Endothelial cell of umbilical vein (primary cell): ENCODE data around the gene TBL3. TPM values are rescaled to one million over a fixed set of nuclear protein-coding genes. Genes with fewer than 3 reads are reported as not detected.

Experiments
- BruUV-seq: library from RNA; stranded (reverse); fragments of 400-500 nt; replicated peaks from 2 replicates; lab custom pipeline; 2021; lab: Mats Ljungman, UMichigan
- CTCF ChIA-PET: fragments of 300-600, 350-600 bp; sonication (Branson Sonifier 250); formaldehyde crosslinking; loops from one replicate; lab custom pipeline; 2021; ENCODE audit warnings: antibody characterized with exemption, inconsistent platforms; lab: Charles Lee
- POLR2A ChIA-PET: fragments of 300-600, 350-600 bp; sonication (Branson Sonifier 250); formaldehyde crosslinking; loops from one replicate; lab custom pipeline; 2021; ENCODE audit warnings: antibody characterized with exemption, inconsistent platforms; lab: Charles Lee
- DNase-seq: peaks from one replicate; pipeline ENCODE4 v3.0.0-alpha.2; 2011; ENCODE audit warnings: low read depth, low spot score
- FAIRE-seq: peaks from 2 replicates; lab custom pipeline; 2011; peaks lifted over from hg19 to GRCh38; lab: Jason Lieb, UNC
- H2AFZ ChIP-seq: 2 replicates; pipeline ENCODE4 v1.6.0; 2012; ENCODE audit warnings: low read depth, low read length, control low read depth, inconsistent platforms
- H3K27ac ChIP-seq: 2 replicates; pipeline ENCODE4 v1.5.1; 2011; ENCODE audit warnings: low read depth, mild to moderate bottlenecking, control low read depth, low read length, moderate library complexity; ENCODE audit not compliant: insufficient read depth
- H3K27me3 ChIP-seq, 2 experiments: 2 replicates each; pipeline versions ENCODE4 v1.6.0 to v1.6.1; 2011; ENCODE audit warnings: low read length in 2 of 2, mixed read lengths in 1 of 2; ENCODE audit not compliant: control insufficient read depth in 2 of 2, insufficient read depth in 2 of 2
- H3K36me3 ChIP-seq, 2 experiments: 2 replicates in 1 of 2; 3 replicates in 1 of 2; pipeline ENCODE4 v1.5.1; 2011; ENCODE audit warnings: low read length in 2 of 2, mild to moderate bottlenecking in 1 of 2, moderate library complexity in 1 of 2; ENCODE audit not compliant: control insufficient read depth in 2 of 2, insufficient read depth in 2 of 2; ENCODE audit errors: extremely low read depth in 1 of 2
- H3K4me1 ChIP-seq: 3 replicates; pipeline ENCODE4 v1.5.1; 2011; ENCODE audit warnings: mild to moderate bottlenecking, low read length; ENCODE audit not compliant: control insufficient read depth, insufficient read depth; ENCODE audit errors: extremely low read depth
- H3K4me2 ChIP-seq: 2 replicates; pipeline ENCODE4 v1.6.1; 2011; ENCODE audit warnings: low read length, control low read depth, mixed read lengths; ENCODE audit not compliant: insufficient read depth
- H3K4me3 ChIP-seq, 3 experiments: fragments of 200-600 bp in 1 of 3; sonication (generic), shearing (Covaris generic) in 1 of 3; replicated peaks in 1 of 3; 2 replicates each; pipeline ENCODE4 v1.5.1; 2011 to 2016; ENCODE audit warnings: control low read depth in 3 of 3, low read length in 3 of 3, mild to moderate bottlenecking in 2 of 3, inconsistent platforms in 1 of 3, low read depth in 1 of 3, moderate library complexity in 1 of 3; ENCODE audit not compliant: insufficient read depth in 1 of 3
- H3K79me2 ChIP-seq: 2 replicates; pipeline ENCODE4 v1.6.0; 2012; ENCODE audit warnings: low read length, inconsistent platforms; ENCODE audit not compliant: control insufficient read depth, insufficient read depth
- H3K9ac ChIP-seq: replicated peaks from 2 replicates; pipeline ENCODE3; 2011; ENCODE audit warnings: low read length, control low read depth; ENCODE audit not compliant: insufficient read depth; ENCODE audit errors: extremely low read depth
- H3K9me1 ChIP-seq: replicated peaks from 3 replicates; pipeline ENCODE4 v1.6.0; 2011; ENCODE audit warnings: mild to moderate bottlenecking, low read length; ENCODE audit not compliant: control insufficient read depth, insufficient read depth; ENCODE audit errors: extremely low read depth
- H3K9me3 ChIP-seq: replicated peaks from 2 replicates; pipeline ENCODE4 v1.5.1; 2012; ENCODE audit warnings: low read length, inconsistent platforms; ENCODE audit not compliant: control insufficient read depth, insufficient read depth
- H4K20me1 ChIP-seq: replicated peaks from 2 replicates; pipeline ENCODE3; 2011; ENCODE audit warnings: mild to moderate bottlenecking, low read length; ENCODE audit not compliant: control insufficient read depth, insufficient read depth; ENCODE audit errors: extremely low read depth
- FOS ChIP-seq: IDR thresholded peaks from 2 replicates; pipeline ENCODE4 v1.6.1; 2011; ENCODE audit warnings: mild to moderate bottlenecking, low read length, moderate library complexity, borderline replicate concordance; ENCODE audit not compliant: insufficient read depth
- GATA2 ChIP-seq: IDR thresholded peaks from 2 replicates; pipeline ENCODE4 v1.7.0; 2011; ENCODE audit warnings: low read depth, mild to moderate bottlenecking, moderate library complexity, mixed read lengths, low read length; ENCODE audit not compliant: insufficient read length, insufficient read depth
- JUN ChIP-seq: IDR thresholded peaks from 2 replicates; pipeline ENCODE4 v1.6.1; 2011; ENCODE audit warnings: borderline replicate concordance, low read depth; ENCODE audit not compliant: insufficient read length, insufficient read depth
- MYC ChIP-seq: IDR thresholded peaks from one replicate; pipeline ENCODE4 v1.6.1; 2011; ENCODE audit warnings: mild to moderate bottlenecking, low read depth, low read length
- POLR2AphosphoS5 ChIP-seq: IDR thresholded peaks from 2 replicates; pipeline ENCODE4 v1.6.1; 2012; ENCODE audit warnings: low read depth, mild to moderate bottlenecking, control low read depth, low read length, moderate library complexity; ENCODE audit not compliant: insufficient read depth
- dilution Hi-C: fragments of 300-500 bp; cut with MboI; formaldehyde crosslinking; loops from one replicate; pipeline ENCODE4 v1.15.0; 2019; ENCODE audit warnings: low sequenced_read_pairs; ENCODE audit not compliant: extremely low pct_ligation_motif_present
- intact Hi-C: fragments of 100-400 bp; cut with micrococcal nuclease; formaldehyde crosslinking; loops from one replicate; pipeline ENCODE4 v1.10.0; 2022
- polyA plus RNA-seq, 4 experiments: library from polyadenylated mRNA; depleted of rRNA in 3 of 4; stranded (reverse) in 3 of 4; unstranded in 1 of 4; fragments of >200 nt; gene quantifications; 2 replicates each; pipeline versions ENCODE4 v1.2.1 to v1.2.3, GENCODE V29; 2011 to 2012; ENCODE audit warnings: missing spikeins in 1 of 4
- total RNA-seq: library from RNA; stranded (reverse); gene quantifications from 2 replicates; pipeline ENCODE4 v1.2.3, GENCODE V29; 2021
- TF ChIP-seq, protein P1 (sequence below): IDR thresholded peaks from 2 replicates; pipeline ENCODE4 v1.6.1; 2011; ENCODE audit not compliant: insufficient read depth, insufficient read length
- TF ChIP-seq, protein P2 (sequence below), 2 donors: IDR thresholded peaks; 1 replicate in 1 of 2; 2 replicates in 1 of 2; pipeline ENCODE4 v1.5.1; 2011; ENCODE audit warnings: low read length in 2 of 2, mild to moderate bottlenecking in 2 of 2, moderate library complexity in 2 of 2, control low read depth in 1 of 2, inconsistent platforms in 1 of 2, low read depth in 1 of 2; ENCODE audit not compliant: insufficient read depth in 1 of 2; ENCODE audit errors: extremely low read depth in 1 of 2

TBL3 gene
- total and polyA plus RNA-seq, 2 donors (not counting 3 experiments of a cell fraction or from before 2014, with no cell fraction given), result 42.2 to 77.1 TPM

DNA sequence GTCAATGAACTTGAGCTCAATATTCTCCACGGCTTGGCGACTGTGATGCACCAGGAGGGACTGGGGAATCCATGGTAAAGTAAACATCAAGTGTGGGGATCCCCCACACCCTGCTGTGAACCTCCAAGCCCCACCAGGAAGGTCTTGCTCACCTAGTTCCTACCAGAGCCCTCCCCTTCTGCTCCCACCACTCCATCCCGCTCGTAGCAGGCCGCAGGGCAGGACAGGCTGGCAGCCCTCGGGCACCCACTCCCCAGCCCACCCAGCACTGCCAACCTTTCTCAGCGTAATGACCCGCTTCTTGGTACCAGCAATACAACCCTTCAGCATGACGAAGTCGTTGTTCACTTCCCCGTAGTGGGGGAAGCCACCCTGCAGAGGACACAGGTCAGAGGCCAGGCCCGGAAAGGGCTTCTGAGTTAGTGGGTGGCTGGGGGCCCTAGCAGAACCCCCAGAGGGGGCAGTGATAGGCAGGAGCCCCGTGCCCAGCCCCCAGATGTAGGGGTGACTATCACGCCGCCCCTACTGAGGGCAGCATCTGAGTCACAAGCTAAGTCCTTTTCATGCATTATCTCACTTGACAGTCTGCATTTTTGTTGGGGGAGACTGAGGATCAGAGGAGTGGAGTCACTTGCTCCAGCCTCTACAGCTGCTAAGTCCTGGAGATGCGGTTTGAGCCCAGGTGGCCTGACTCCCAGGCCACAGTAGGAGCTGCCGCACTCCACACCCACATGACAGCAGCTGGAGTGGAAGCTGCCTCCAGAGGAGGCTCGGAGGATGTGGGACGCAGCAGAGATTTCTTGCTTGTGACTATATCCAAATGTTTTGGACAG lies 26.1 kb upstream of the TBL3 start:
- CTCF ChIA-PET, result interaction anchor here (0.6 to 1.8 kb wide), 5 partner anchors 11 to 195 kb away, joined by 4 to 9 read pairs (median 5); no protein-coding TSS in a partner anchor

More for the DNA sequence above, 26.1 kb upstream of the TBL3 start:
- intact Hi-C loops (no loop called here), dilution Hi-C loops (no loop called here)
- no peak for DNase-seq
- no peaks in the 10 kb centered on the region for H3K36me3 ChIP-seq
- no peaks in the 10 kb centered on the region for H3K9me3 ChIP-seq
- no TSS peak for BruUV-seq
- no peaks in the 10 kb centered on the region for H3K27me3 ChIP-seq
- no peak overlapping the region for H3K4me3 ChIP-seq
- H3K9ac ChIP-seq, result no peak overlapping the region
- POLR2A ChIA-PET, result interaction anchor here (1.7 kb wide), 1 partner anchor 19 kb away, joined by 7 read pairs; the partner anchor contains the start of gene RPS2
- FAIRE-seq, result no peak
- no peak overlapping the region for H3K4me2 ChIP-seq
- H2AFZ ChIP-seq, result no peak overlapping the region
- H3K4me1 ChIP-seq, result peaks cover 12% of the 10 kb centered on the region
- no peaks in the 10 kb centered on the region for H4K20me1 ChIP-seq
- no peaks in the 10 kb centered on the region for H3K9me1 ChIP-seq
- no peaks in the 10 kb centered on the region for H3K79me2 ChIP-seq
- no peak for TF ChIP-seq POLR2AphosphoS5
- TF ChIP-seq, protein P1, sequence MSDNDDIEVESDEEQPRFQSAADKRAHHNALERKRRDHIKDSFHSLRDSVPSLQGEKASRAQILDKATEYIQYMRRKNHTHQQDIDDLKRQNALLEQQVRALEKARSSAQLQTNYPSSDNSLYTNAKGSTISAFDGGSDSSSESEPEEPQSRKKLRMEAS, result no peak
- TF ChIP-seq JUN, result no peak
- TF ChIP-seq GATA2, result no peak
- TF ChIP-seq MYC, result no peak
- TF ChIP-seq, protein P2, sequence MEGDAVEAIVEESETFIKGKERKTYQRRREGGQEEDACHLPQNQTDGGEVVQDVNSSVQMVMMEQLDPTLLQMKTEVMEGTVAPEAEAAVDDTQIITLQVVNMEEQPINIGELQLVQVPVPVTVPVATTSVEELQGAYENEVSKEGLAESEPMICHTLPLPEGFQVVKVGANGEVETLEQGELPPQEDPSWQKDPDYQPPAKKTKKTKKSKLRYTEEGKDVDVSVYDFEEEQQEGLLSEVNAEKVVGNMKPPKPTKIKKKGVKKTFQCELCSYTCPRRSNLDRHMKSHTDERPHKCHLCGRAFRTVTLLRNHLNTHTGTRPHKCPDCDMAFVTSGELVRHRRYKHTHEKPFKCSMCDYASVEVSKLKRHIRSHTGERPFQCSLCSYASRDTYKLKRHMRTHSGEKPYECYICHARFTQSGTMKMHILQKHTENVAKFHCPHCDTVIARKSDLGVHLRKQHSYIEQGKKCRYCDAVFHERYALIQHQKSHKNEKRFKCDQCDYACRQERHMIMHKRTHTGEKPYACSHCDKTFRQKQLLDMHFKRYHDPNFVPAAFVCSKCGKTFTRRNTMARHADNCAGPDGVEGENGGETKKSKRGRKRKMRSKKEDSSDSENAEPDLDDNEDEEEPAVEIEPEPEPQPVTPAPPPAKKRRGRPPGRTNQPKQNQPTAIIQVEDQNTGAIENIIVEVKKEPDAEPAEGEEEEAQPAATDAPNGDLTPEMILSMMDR (IDR thresholded peaks at IDR 0.05; ENCODE audit: extremely low read depth in 1 of 2, insufficient read depth in 1 of 2, low read depth in 1 of 2, low read length in 2 of 2), result no peak
- no peak for TF ChIP-seq FOS
- H3K27ac ChIP-seq, result no peak overlapping the region
